Mesodermal cell (in vitro differentiated cells): ENCODE data around the gene FAM32A.
A peak's percentile ranks its signal among the peaks of the same experiment; 100 is the strongest.

Source experiments
- H3K27ac ChIP-seq: 2 replicates; pipeline ENCODE4 v1.7.0; 2013; ENCODE audit warnings: mild to moderate bottlenecking, low read depth, low read length, moderate library complexity; ENCODE audit not compliant: severe bottlenecking
- H3K36me3 ChIP-seq: 2 replicates; pipeline ENCODE4 v1.7.1; 2013; ENCODE audit warnings: mild to moderate bottlenecking, low read length, moderate library complexity; ENCODE audit not compliant: control insufficient read depth, insufficient read depth
- H3K4me1 ChIP-seq: one replicate; pipeline ENCODE4 v1.7.1; 2013; ENCODE audit warnings: mild to moderate bottlenecking, low read length; ENCODE audit not compliant: insufficient read depth, control insufficient read depth, poor library complexity, severe bottlenecking
- H3K4me3 ChIP-seq: 2 replicates; pipeline ENCODE4 v1.7.0; 2013; ENCODE audit warnings: low read length, control low read depth, mild to moderate bottlenecking; ENCODE audit not compliant: insufficient read depth, poor library complexity, severe bottlenecking; ENCODE audit errors: extremely low read depth
- H3K9me3 ChIP-seq: 2 replicates; pipeline ENCODE4 v1.7.1; 2013; ENCODE audit warnings: mild to moderate bottlenecking, low read length, moderate library complexity; ENCODE audit not compliant: control insufficient read depth
- WGBS, 2 experiments: methylation state at CpG; one replicate each; pipeline ENCODE4 v1.1.5; 2013; ENCODE audit warnings: missing lambda C conversion rate in 2 of 2; ENCODE audit not compliant: insufficient coverage in 2 of 2; 5-methylcytosine and 5-hydroxymethylcytosine counted together

Gene FAM32A

GRCh38 chr19:16190198-16190597 lies 5.0 kb downstream of the FAM32A start:
- no peaks in the 10 kb centered on the region for H3K9me3 ChIP-seq
- H3K4me3 ChIP-seq, result no peak overlapping the region
- H3K27ac ChIP-seq, result no peak overlapping the region
- 97 to 98% methylated on average over 6 of the region's 6 CpGs for WGBS, 2 experiments
- H3K36me3 ChIP-seq, result peaks cover 62% of the 10 kb centered on the region
- no peaks in the 10 kb centered on the region for H3K4me1 ChIP-seq

- H3K4me3 ChIP-seq, result no peak overlapping the region
- H3K36me3 ChIP-seq, result peaks cover 62% of the 10 kb centered on the region
- 91 to 97% methylated on average over 6 to 7 of the region's 10 CpGs for WGBS, 2 experiments
- no peak overlapping the region for H3K27ac ChIP-seq
- H3K4me1 ChIP-seq, result no peaks in the 10 kb centered on the region
- no peaks in the 10 kb centered on the region for H3K9me3 ChIP-seq
These were observed 5.5 kb downstream of the FAM32A start for GRCh38 chr19:16190736-16191135.

- no peak overlapping the region for H3K27ac ChIP-seq
- WGBS, 2 experiments, result 93 to 94% methylated on average over 11 to 16 of the region's 16 CpGs
- H3K4me1 ChIP-seq, result no peaks in the 10 kb centered on the region
- H3K36me3 ChIP-seq, result peaks cover 61% of the 10 kb centered on the region
- H3K4me3 ChIP-seq, result no peak overlapping the region
- no peaks in the 10 kb centered on the region for H3K9me3 ChIP-seq
These were observed 6.2 kb downstream of the FAM32A start for GRCh38 chr19:16191216-16191908.

- Histone ChIP-seq H3K4me3 (no peak overlapping the region), H3K9me3 (no peaks in the 10 kb centered on the region), H3K27ac (no peak overlapping the region), H3K4me1 (peaks cover 5% of the 10 kb centered on the region), H3K36me3 (peaks cover 45% of the 10 kb centered on the region)
- 75 to 76% methylated on average over 5 to 9 of the region's 10 CpGs for WGBS, 2 experiments
These were observed 8.3 kb downstream of the FAM32A start for GRCh38 chr19:16193466-16193865.

GRCh38 chr19:16197188-16197621 lies 12.0 kb downstream of the FAM32A start:
- Histone ChIP-seq H3K27ac (no peak overlapping the region), H3K9me3 (no peaks in the 10 kb centered on the region), H3K4me3 (peak overlapping the region; percentile 87), H3K36me3 (peaks cover 31% of the 10 kb centered on the region), H3K4me1 (peaks cover 5% of the 10 kb centered on the region)
- WGBS, 2 experiments, result 100% methylated on average over 1 of the region's 2 CpGs; no CpG with 5 or more reads in 1 of the 2 experiments

GRCh38 chr19:16197622-16198369 lies 12.6 kb downstream of the FAM32A start, which contains the start of gene AP1M1:
Gene AP1M1, plus strand, starts transcription at chr19:16197911. Its CDS starts 116 bp downstream, at chr19:16198027.
- peak within 1 kb of the TSS; percentile 87 for H3K4me3 ChIP-seq
- WGBS, 2 experiments, result 0 to 1% methylated on average over 46 to 57 of the region's 65 CpGs
- H3K36me3 ChIP-seq, result peaks cover 35% of the 10 kb centered on the region
- H3K27ac ChIP-seq, result peak within 1 kb of the TSS; percentile 54
- H3K4me1 ChIP-seq, result peaks cover 5% of the 10 kb centered on the region
- no peaks in the 10 kb centered on the region for H3K9me3 ChIP-seq

GRCh38 chr19:16198370-16198651 lies 13.1 kb downstream of the FAM32A start:
- Histone ChIP-seq H3K36me3 (peaks cover 39% of the 10 kb centered on the region), H3K4me1 (peaks cover 5% of the 10 kb centered on the region), H3K9me3 (no peaks in the 10 kb centered on the region), H3K4me3 (peak overlapping the region; percentile 87), H3K27ac (no peak overlapping the region)
- 6 to 10% methylated on average over 10 to 15 of the region's 18 CpGs for WGBS, 2 experiments

- H3K27ac ChIP-seq, result no peak overlapping the region
- 92 to 97% methylated on average over 7 of the region's 9 CpGs for WGBS, 2 experiments
- peaks cover 43% of the 10 kb centered on the region for H3K36me3 ChIP-seq
- H3K4me3 ChIP-seq, result no peak overlapping the region
- H3K9me3 ChIP-seq, result no peaks in the 10 kb centered on the region
- H3K4me1 ChIP-seq, result peaks cover 5% of the 10 kb centered on the region
These were observed 14.2 kb downstream of the FAM32A start for GRCh38 chr19:16199275-16199932.

- peaks cover 49% of the 10 kb centered on the region for H3K36me3 ChIP-seq
- no peak overlapping the region for H3K27ac ChIP-seq
- 95% methylated on average over 16 to 20 of the region's 20 CpGs for WGBS, 2 experiments
- H3K4me3 ChIP-seq, result no peak overlapping the region
- H3K9me3 ChIP-seq, result no peaks in the 10 kb centered on the region
- peaks cover 5% of the 10 kb centered on the region for H3K4me1 ChIP-seq
These were observed 15.1 kb downstream of the FAM32A start for GRCh38 chr19:16200038-16201010.

GRCh38 chr19:16201011-16201391 lies 15.8 kb downstream of the FAM32A start:
- Histone ChIP-seq H3K9me3 (no peaks in the 10 kb centered on the region), H3K4me1 (peaks cover 5% of the 10 kb centered on the region), H3K4me3 (no peak overlapping the region), H3K27ac (no peak overlapping the region), H3K36me3 (peaks cover 55% of the 10 kb centered on the region)
- WGBS, 2 experiments, result 94 to 100% methylated on average over 2 to 3 of the region's 4 CpGs
